Activated CD4-positive, alpha-beta T cell treated with anti-CD3 and anti-CD28 coated beads, Interleukin-2, amount 50 U/mL, for 4 hours (primary cell): ENCODE measurements around the gene MGAT4C.

Source experiments
- DNase-seq, 2 experiments: peaks; one replicate each; pipeline ENCODE4 v3.0.0-alpha.2; 2020

Gene MGAT4C

GRCh38 chr12:85955127-85955526, 301.1 kb downstream of the MGAT4C start:
- DNase-seq = no peak

- no peak for DNase-seq
Measured at GRCh38 chr12:85951823-85952222, 304.4 kb downstream of the MGAT4C start.

- no peak for DNase-seq
Measured at GRCh38 chr12:85949253-85949652, 306.9 kb downstream of the MGAT4C start.

- no peak for DNase-seq
Measured at GRCh38 chr12:85948340-85948739, 307.9 kb downstream of the MGAT4C start.

GRCh38 chr12:85947286-85947685, 308.9 kb downstream of the MGAT4C start:
- no peak for DNase-seq

- DNase-seq = no peak
Measured at GRCh38 chr12:85946375-85946774, 309.8 kb downstream of the MGAT4C start.

- no peak for DNase-seq
Measured at GRCh38 chr12:85927166-85927565, 329.0 kb downstream of the MGAT4C start.

- DNase-seq = no peak
Measured at GRCh38 chr12:85923767-85924331, 332.3 kb downstream of the MGAT4C start.

- no peak for DNase-seq
Measured at GRCh38 chr12:85920324-85920947, 335.8 kb downstream of the MGAT4C start.
